SH-SY5Y (cell line): ENCODE results near the gene TYMP.

ENCODE experiments used
- GATA2 ChIP-seq: IDR thresholded peaks from 2 replicates; pipeline ENCODE4 v1.6.1; 2011; ENCODE audit warnings: mild to moderate bottlenecking, low read depth, low read length
- GATA3 ChIP-seq: IDR thresholded peaks from 2 replicates; pipeline ENCODE4 v1.6.1; 2011; ENCODE audit warnings: low read depth, mild to moderate bottlenecking, low read length, moderate library complexity

- TF ChIP-seq GATA3 (no peak), GATA2 (no peak)
These were observed 1.7 kb upstream of the TYMP start for GRCh38 chr22:50531546-50531961.
